ENCODE results near the gene CASTOR1.

Gene CASTOR1

GRCh38 chr22:30245181-30245984 is 43.9 kb downstream of the CASTOR1 start:
- Histone ChIP-seq H2BK15ac (replicated peaks; ENCODE audit: low read depth) (no peak overlapping the region), H2AK5ac (ENCODE audit: low read length) (no peak overlapping the region), H3K9ac (ENCODE audit: low read length) (peak overlapping the region; percentile 32), H3K79me1 (ENCODE audit: low read length) (no peaks in the 10 kb centered on the region), H3K4ac (ENCODE audit: low read depth, low read length) (peak overlapping the region; percentile 39), H3K18ac (ENCODE audit: low read length) (peak overlapping the region; percentile 22), H3K79me2 (ENCODE audit: control insufficient read depth, insufficient read depth, low read length) (no peaks in the 10 kb centered on the region), H3K27ac (ENCODE audit: low read depth, low read length) (no peak overlapping the region), H3K4me3 (ENCODE audit: low read length) (no peak overlapping the region), H4K5ac (ENCODE audit: low read length) (no peak overlapping the region), H3K4me1 (ENCODE audit: control insufficient read depth, low read depth, low read length) (no peaks in the 10 kb centered on the region), H4K8ac (ENCODE audit: low read depth, low read length) (no peak overlapping the region), H3K4me2 (ENCODE audit: low read length) (peak overlapping the region; percentile 42), H2BK5ac (ENCODE audit: low read length) (no peak overlapping the region), H2BK120ac (ENCODE audit: low read depth, low read length) (no peak overlapping the region), H3K56ac (ENCODE audit: low read length) (no peak overlapping the region), H3K27me3 (ENCODE audit: insufficient read depth, low read length, poor library complexity) (no peaks in the 10 kb centered on the region), H3K23ac (ENCODE audit: low read length) (no peak overlapping the region), H3K36me3 (ENCODE audit: control insufficient read depth, insufficient read depth, low read length) (no peaks in the 10 kb centered on the region)
- no CpG with 5 or more reads among the region's 15 CpGs for WGBS (ENCODE audit: extremely low coverage, insufficient coverage, low lambda C conversion rate)
- DNase-seq = peak; percentile 66

- H2BK120ac ChIP-seq (ENCODE audit: low read depth, low read length) = no peak overlapping the region
- no peak overlapping the region for H3K4me3 ChIP-seq (ENCODE audit: low read length)
- no peak overlapping the region for H2AK5ac ChIP-seq (ENCODE audit: low read length)
- no CpG with 5 or more reads among the region's 5 CpGs for WGBS (ENCODE audit: extremely low coverage, insufficient coverage, low lambda C conversion rate)
- no peaks in the 10 kb centered on the region for H3K4me1 ChIP-seq (ENCODE audit: control insufficient read depth, low read depth, low read length)
- no peak overlapping the region for H3K9ac ChIP-seq (ENCODE audit: low read length)
- H3K79me2 ChIP-seq (ENCODE audit: control insufficient read depth, insufficient read depth, low read length) = no peaks in the 10 kb centered on the region
- H3K4me2 ChIP-seq (ENCODE audit: low read length) = no peak overlapping the region
- no peak overlapping the region for H3K23ac ChIP-seq (ENCODE audit: low read length)
- H2BK15ac ChIP-seq (replicated peaks; ENCODE audit: low read depth) = no peak overlapping the region
- H3K27me3 ChIP-seq (ENCODE audit: insufficient read depth, low read length, poor library complexity) = no peaks in the 10 kb centered on the region
- H3K4ac ChIP-seq (ENCODE audit: low read depth, low read length) = no peak overlapping the region
- no peak overlapping the region for H2BK5ac ChIP-seq (ENCODE audit: low read length)
- H3K18ac ChIP-seq (ENCODE audit: low read length) = no peak overlapping the region
- no peak overlapping the region for H3K56ac ChIP-seq (ENCODE audit: low read length)
- H4K5ac ChIP-seq (ENCODE audit: low read length) = no peak overlapping the region
- H3K79me1 ChIP-seq (ENCODE audit: low read length) = no peaks in the 10 kb centered on the region
- H3K36me3 ChIP-seq (ENCODE audit: control insufficient read depth, insufficient read depth, low read length) = no peaks in the 10 kb centered on the region
- H3K27ac ChIP-seq (ENCODE audit: low read depth, low read length) = no peak overlapping the region
- no peak for DNase-seq
- H4K8ac ChIP-seq (ENCODE audit: low read depth, low read length) = no peak overlapping the region
These were observed 44.7 kb downstream of the CASTOR1 start for GRCh38 chr22:30244641-30245040.

GRCh38 chr22:30244066-30244465 is 45.2 kb downstream of the CASTOR1 start:
- Histone ChIP-seq H3K4me3 (ENCODE audit: low read length) (no peak overlapping the region), H3K4ac (ENCODE audit: low read depth, low read length) (no peak overlapping the region), H3K79me1 (ENCODE audit: low read length) (no peaks in the 10 kb centered on the region), H2BK15ac (replicated peaks; ENCODE audit: low read depth) (no peak overlapping the region), H3K4me2 (ENCODE audit: low read length) (no peak overlapping the region), H2AK5ac (ENCODE audit: low read length) (no peak overlapping the region), H4K8ac (ENCODE audit: low read depth, low read length) (no peak overlapping the region), H3K23ac (ENCODE audit: low read length) (no peak overlapping the region), H3K4me1 (ENCODE audit: control insufficient read depth, low read depth, low read length) (no peaks in the 10 kb centered on the region), H3K36me3 (ENCODE audit: control insufficient read depth, insufficient read depth, low read length) (no peaks in the 10 kb centered on the region), H4K5ac (ENCODE audit: low read length) (no peak overlapping the region), H2BK120ac (ENCODE audit: low read depth, low read length) (no peak overlapping the region), H3K27me3 (ENCODE audit: insufficient read depth, low read length, poor library complexity) (no peaks in the 10 kb centered on the region), H3K27ac (ENCODE audit: low read depth, low read length) (no peak overlapping the region), H2BK5ac (ENCODE audit: low read length) (no peak overlapping the region), H3K18ac (ENCODE audit: low read length) (no peak overlapping the region), H3K79me2 (ENCODE audit: control insufficient read depth, insufficient read depth, low read length) (no peaks in the 10 kb centered on the region), H3K9ac (ENCODE audit: low read length) (no peak overlapping the region), H3K56ac (ENCODE audit: low read length) (no peak overlapping the region)
- DNase-seq = no peak
- WGBS (ENCODE audit: extremely low coverage, insufficient coverage, low lambda C conversion rate) = no CpG with 5 or more reads among the region's 10 CpGs

GRCh38 chr22:30243661-30244060 is 45.6 kb downstream of the CASTOR1 start:
- Histone ChIP-seq H4K8ac (ENCODE audit: low read depth, low read length) (no peak overlapping the region), H4K5ac (ENCODE audit: low read length) (no peak overlapping the region), H3K18ac (ENCODE audit: low read length) (no peak overlapping the region)

GRCh38 chr22:30241576-30242371 is 47.5 kb downstream of the CASTOR1 start:
- Histone ChIP-seq H3K27ac (ENCODE audit: low read depth, low read length) (no peak overlapping the region), H2AK5ac (ENCODE audit: low read length) (no peak overlapping the region)

More at GRCh38 chr22:30243661-30244060, 45.6 kb downstream of the CASTOR1 start:
- no peak overlapping the region for H2BK5ac ChIP-seq (ENCODE audit: low read length)
- no peak for DNase-seq
- no peaks in the 10 kb centered on the region for H3K79me2 ChIP-seq (ENCODE audit: control insufficient read depth, insufficient read depth, low read length)
- no peak overlapping the region for H2AK5ac ChIP-seq (ENCODE audit: low read length)
- no peak overlapping the region for H3K23ac ChIP-seq (ENCODE audit: low read length)
- H3K4me3 ChIP-seq (ENCODE audit: low read length) = no peak overlapping the region
- H2BK120ac ChIP-seq (ENCODE audit: low read depth, low read length) = no peak overlapping the region
- H3K27me3 ChIP-seq (ENCODE audit: insufficient read depth, low read length, poor library complexity) = no peaks in the 10 kb centered on the region
- no peak overlapping the region for H3K4ac ChIP-seq (ENCODE audit: low read depth, low read length)
- H3K27ac ChIP-seq (ENCODE audit: low read depth, low read length) = no peak overlapping the region
- H3K4me2 ChIP-seq (ENCODE audit: low read length) = no peak overlapping the region
- H3K9ac ChIP-seq (ENCODE audit: low read length) = no peak overlapping the region
- H3K79me1 ChIP-seq (ENCODE audit: low read length) = no peaks in the 10 kb centered on the region
- H3K4me1 ChIP-seq (ENCODE audit: control insufficient read depth, low read depth, low read length) = no peaks in the 10 kb centered on the region
- no CpG with 5 or more reads among the region's 22 CpGs for WGBS (ENCODE audit: extremely low coverage, insufficient coverage, low lambda C conversion rate)
- no peak overlapping the region for H2BK15ac ChIP-seq (replicated peaks; ENCODE audit: low read depth)
- H3K56ac ChIP-seq (ENCODE audit: low read length) = no peak overlapping the region
- H3K36me3 ChIP-seq (ENCODE audit: control insufficient read depth, insufficient read depth, low read length) = no peaks in the 10 kb centered on the region

More at GRCh38 chr22:30241576-30242371, 47.5 kb downstream of the CASTOR1 start:
- no peak for DNase-seq
- Histone ChIP-seq H3K36me3 (ENCODE audit: control insufficient read depth, insufficient read depth, low read length) (no peaks in the 10 kb centered on the region), H3K79me2 (ENCODE audit: control insufficient read depth, insufficient read depth, low read length) (no peaks in the 10 kb centered on the region), H3K4me2 (ENCODE audit: low read length) (no peak overlapping the region), H4K5ac (ENCODE audit: low read length) (no peak overlapping the region), H3K4me1 (ENCODE audit: control insufficient read depth, low read depth, low read length) (peaks cover 4% of the 10 kb centered on the region), H3K4ac (ENCODE audit: low read depth, low read length) (no peak overlapping the region), H2BK120ac (ENCODE audit: low read depth, low read length) (no peak overlapping the region), H3K27me3 (ENCODE audit: insufficient read depth, low read length, poor library complexity) (no peaks in the 10 kb centered on the region), H3K9ac (ENCODE audit: low read length) (no peak overlapping the region), H3K79me1 (ENCODE audit: low read length) (no peaks in the 10 kb centered on the region), H3K23ac (ENCODE audit: low read length) (no peak overlapping the region), H3K56ac (ENCODE audit: low read length) (no peak overlapping the region), H2BK15ac (replicated peaks; ENCODE audit: low read depth) (no peak overlapping the region), H4K8ac (ENCODE audit: low read depth, low read length) (no peak overlapping the region), H3K4me3 (ENCODE audit: low read length) (no peak overlapping the region), H2BK5ac (ENCODE audit: low read length) (no peak overlapping the region), H3K18ac (ENCODE audit: low read length) (no peak overlapping the region)
- WGBS (ENCODE audit: extremely low coverage, insufficient coverage, low lambda C conversion rate) = no CpG with 5 or more reads among the region's 15 CpGs

Measured in mesendoderm (in vitro differentiated cells).